GM19328 (cell line): Measurements from ENCODE around the gene SMYD2.
A peak's percentile ranks its signal among the peaks of the same experiment; 100 is the strongest.

Experiments used
- ATAC-seq: cut with Tn5 transposase; IDR thresholded peaks from one replicate; pipeline ENCODE4 v1.9.1; 2021; ENCODE audit warnings: mild to moderate bottlenecking, moderate library complexity; ENCODE audit not compliant: unreplicated experiment

SMYD2 gene

GRCh38 chr1:214327514-214327913, 46.6 kb downstream of the SMYD2 start:
- ATAC-seq, result no peak

GRCh38 chr1:214328770-214329469, 48.0 kb downstream of the SMYD2 start:
- peak; percentile 89 for ATAC-seq

- no peak for ATAC-seq
Measured at GRCh38 chr1:214329470-214330220, 48.7 kb downstream of the SMYD2 start.

- ATAC-seq, result no peak
Measured at GRCh38 chr1:214330222-214330621, 49.3 kb downstream of the SMYD2 start.

GRCh38 chr1:214330715-214331114, 49.8 kb downstream of the SMYD2 start:
- no peak for ATAC-seq

GRCh38 chr1:214331180-214331579, 50.2 kb downstream of the SMYD2 start:
- ATAC-seq, result no peak

- ATAC-seq, result peak; percentile 47
Measured at GRCh38 chr1:214331827-214332423, 51.0 kb downstream of the SMYD2 start.

- no peak for ATAC-seq
Measured at GRCh38 chr1:214332946-214333798, 52.2 kb downstream of the SMYD2 start.

- ATAC-seq, result no peak
Measured at GRCh38 chr1:214335567-214335966, 54.6 kb downstream of the SMYD2 start.

- ATAC-seq, result no peak
Measured at GRCh38 chr1:214337015-214337414, 56.1 kb downstream of the SMYD2 start.

GRCh38 chr1:214337511-214337910, 56.6 kb downstream of the SMYD2 start:
- no peak for ATAC-seq

- no peak for ATAC-seq
Measured at GRCh38 chr1:214338212-214338611, 57.3 kb downstream of the SMYD2 start.

- no peak for ATAC-seq
Measured at GRCh38 chr1:214341459-214341858, 60.5 kb downstream of the SMYD2 start.

- ATAC-seq, result no peak
Measured at GRCh38 chr1:214341932-214342331, 61.0 kb downstream of the SMYD2 start.

GRCh38 chr1:214342525-214342924, 61.6 kb downstream of the SMYD2 start:
- no peak for ATAC-seq

- no peak for ATAC-seq
Measured at GRCh38 chr1:214344897-214345296, 63.9 kb downstream of the SMYD2 start.

GRCh38 chr1:214349008-214349407, 68.0 kb downstream of the SMYD2 start:
- ATAC-seq, result no peak

GRCh38 chr1:214349781-214350180, 68.8 kb downstream of the SMYD2 start:
- no peak for ATAC-seq

- ATAC-seq, result no peak
Measured at GRCh38 chr1:214351551-214352277, 70.8 kb downstream of the SMYD2 start.

- no peak for ATAC-seq
Measured at GRCh38 chr1:214352838-214353237, 71.9 kb downstream of the SMYD2 start.
